GM12878 (cell line): Measurements from ENCODE around the gene EPB41. TPM values are rescaled to one million over a fixed set of nuclear protein-coding genes. Genes with fewer than 3 reads are reported as not detected.

Experiments used
- ATAC-seq: fragments of 200-7000 bp; cut with Tn5 transposase; 3 replicates; pipeline ENCODE4 v1.9.1; 2020; ENCODE audit warnings: mild to moderate bottlenecking, moderate library complexity
- BruUV-seq: library from RNA; stranded (reverse); fragments of 400-500 nt; replicated peaks from 2 replicates; lab custom pipeline; 2021; lab: Mats Ljungman, UMichigan
- CTCF ChIA-PET: fragments of 300-600 bp; sonication (Branson Sonifier 250); formaldehyde crosslinking; extraction: SDS; loops from one replicate; lab custom pipeline; 2021; ENCODE audit warnings: inconsistent platforms; lab: Yijun Ruan, JAX
- POLR2A ChIA-PET: fragments of 350-600 bp; formaldehyde crosslinking; extraction: SDS; loops from one replicate; lab custom pipeline; 2021; ENCODE audit warnings: inconsistent platforms; lab: Charles Lee
- RAD21 ChIA-PET: fragments of 300-600 bp; sonication (Branson Sonifier 250); formaldehyde crosslinking; loops from one replicate; lab custom pipeline; 2023; ENCODE audit warnings: antibody characterized with exemption; ENCODE audit not compliant: unreplicated experiment; lab: Charles Lee
- SMC1A ChIA-PET: fragments of 300-600 bp; sonication (Branson Sonifier 250); formaldehyde crosslinking; loops from one replicate; lab custom pipeline; 2023; ENCODE audit not compliant: unreplicated experiment, uncharacterized antibody; lab: Charles Lee
- DNase-seq: peaks from one replicate; pipeline ENCODE4 v3.0.0-alpha.2; 2011; ENCODE audit warnings: low read depth, low spot score
- FAIRE-seq: peaks from 3 replicates; lab custom pipeline; 2011; peaks lifted over from hg19 to GRCh38; lab: Jason Lieb, UNC
- H2AFZ ChIP-seq: 2 replicates; pipeline ENCODE4 v1.6.0; 2011; ENCODE audit warnings: low read depth, low read length, control low read depth; ENCODE audit not compliant: control insufficient read depth
- H3K27ac ChIP-seq: 2 replicates; pipeline ENCODE4 v1.5.1; 2011; ENCODE audit warnings: control low read depth; ENCODE audit not compliant: control insufficient read depth, insufficient read depth
- H3K27me3 ChIP-seq, 2 experiments: replicated peaks in 1 of 2; 2 replicates each; pipeline versions ENCODE4 v1.6.0 to v1.6.1; 2011; ENCODE audit warnings: low read length in 1 of 2; ENCODE audit not compliant: control insufficient read depth in 2 of 2, insufficient read depth in 2 of 2
- H3K36me3 ChIP-seq, 2 experiments: 2 replicates each; pipeline ENCODE4 v1.5.1; 2011; ENCODE audit warnings: low read length in 1 of 2; ENCODE audit not compliant: control insufficient read depth in 2 of 2, insufficient read depth in 2 of 2
- H3K4me1 ChIP-seq: 2 replicates; pipeline ENCODE4 v1.6.1; 2011; ENCODE audit warnings: mild to moderate bottlenecking, low read length, moderate library complexity, mixed read lengths; ENCODE audit not compliant: control insufficient read depth, insufficient read depth
- H3K4me2 ChIP-seq: 2 replicates; pipeline ENCODE4 v1.6.0; 2011; ENCODE audit warnings: control low read depth; ENCODE audit not compliant: control insufficient read depth, insufficient read depth
- H3K4me3 ChIP-seq: fragments of 200-600 bp; sonication (generic); 2 replicates; pipeline ENCODE4 v1.5.1; 2016
- H3K79me2 ChIP-seq: 2 replicates; pipeline ENCODE4 v1.6.0; 2011; ENCODE audit warnings: low read length; ENCODE audit not compliant: control insufficient read depth, insufficient read depth
- H3K9ac ChIP-seq: 2 replicates; pipeline ENCODE4 v1.8.0; 2011; ENCODE audit warnings: low read length, control low read depth, mixed read lengths; ENCODE audit not compliant: control insufficient read depth, insufficient read depth
- H3K9me3 ChIP-seq: replicated peaks from 3 replicates; pipeline ENCODE4 v1.5.1; 2011; ENCODE audit warnings: mild to moderate bottlenecking, low read length; ENCODE audit not compliant: control insufficient read depth, insufficient read depth
- H4K20me1 ChIP-seq: 2 replicates; pipeline ENCODE4 v1.6.0; 2011; ENCODE audit not compliant: control insufficient read depth, insufficient read depth
- CEBPZ ChIP-seq: fragments of 150-350 bp; IDR thresholded peaks from 2 replicates; pipeline ENCODE4 v1.6.1; 2016; ENCODE audit warnings: low read depth, low read length
- EED ChIP-seq: sonication (generic); IDR thresholded peaks from 2 replicates; pipeline ENCODE4 v1.6.1; 2016; ENCODE audit warnings: antibody characterized with exemption, low read depth
- IKZF1 ChIP-seq: fragments of 450-650 bp; conservative IDR thresholded peaks from 2 replicates; pipeline ENCODE4 v1.6.1; 2017; ENCODE audit warnings: antibody characterized with exemption, mild to moderate bottlenecking
- NFYA ChIP-seq: IDR thresholded peaks from 2 replicates; pipeline ENCODE4 v1.6.1; 2011; ENCODE audit warnings: low read depth, mild to moderate bottlenecking, low read length, improper control_type of control experiment, borderline replicate concordance
- NR2F1 ChIP-seq: fragments of 450-650 bp; conservative IDR thresholded peaks from 2 replicates; pipeline ENCODE4 v1.6.1; 2017; ENCODE audit warnings: mild to moderate bottlenecking
- PRDM15 ChIP-seq: fragments of 450-650 bp; formaldehyde crosslinking; IDR thresholded peaks from 2 replicates; pipeline ENCODE4 v1.4.0; 2020; ENCODE audit warnings: mild to moderate bottlenecking, moderate library complexity
- RAD21 ChIP-seq: IDR thresholded peaks from 2 replicates; pipeline ENCODE4 v1.6.1; 2011; ENCODE audit warnings: mild to moderate bottlenecking, low read depth, low read length, moderate library complexity; ENCODE audit not compliant: insufficient read depth
- RCOR1 ChIP-seq: conservative IDR thresholded peaks from 2 replicates; pipeline ENCODE4 v1.6.1; 2012; ENCODE audit warnings: low read depth, low read length, improper control_type of control experiment
- STAT3 ChIP-seq: IDR thresholded peaks from 2 replicates; pipeline ENCODE4 v1.6.1; 2011; ENCODE audit warnings: low read depth, low read length, improper control_type of control experiment
- TAF1 ChIP-seq: IDR thresholded peaks from 2 replicates; pipeline ENCODE4 v1.6.1; 2011; ENCODE audit warnings: mild to moderate bottlenecking, low read depth, low read length, borderline replicate concordance
- in situ Hi-C: fragments of 300-500 bp; cut with MboI; formaldehyde crosslinking; loops from 9 replicates; pipeline ENCODE4 v1.14.3; 2018; ENCODE audit warnings: mixed read lengths
- intact Hi-C: fragments of 100-400 bp; cut with micrococcal nuclease; formaldehyde crosslinking; loops from one replicate; pipeline ENCODE4 v1.14.2; 2022; ENCODE audit not compliant: unreplicated experiment
- polyA plus RNA-seq, 11 experiments: library from polyadenylated mRNA; depleted of rRNA in 4 of 11; unstranded in 6 of 11; stranded (reverse) in 5 of 11; fragments of >200 nt; fragmentation: Nextera tagmentation in 4 of 11; fragmentation: Illumina TruSeq in 1 of 11; extraction: Ambion mirVana in 4 of 11; extraction: Trizol in 1 of 11; gene quantifications; 1 replicate in 1 of 11; 2 replicates in 10 of 11; pipeline versions ENCODE4 v1.2.1 to v1.2.3, GENCODE V29; 2011 to 2016; ENCODE audit warnings: inconsistent platforms in 2 of 11, missing spikeins in 2 of 11, low read depth in 1 of 11
- total RNA-seq, 4 experiments: library from RNA; depleted of rRNA in 3 of 4; stranded (reverse); fragments of >200 nt in 3 of 4; fragmentation: Illumina TruSeq in 1 of 4; extraction: Trizol in 1 of 4; gene quantifications; 2 replicates each; pipeline versions ENCODE4 v1.2.1 to v1.2.3, GENCODE V29; 2013 to 2021
- TF ChIP-seq, protein P1 (sequence below): IDR thresholded peaks from 2 replicates; pipeline ENCODE4 v1.6.1; 2012; ENCODE audit warnings: low read depth, low read length, improper control_type of control experiment
- TF ChIP-seq, protein P2 (sequence below): IDR thresholded peaks from 2 replicates; pipeline ENCODE4 v1.6.1; 2011; ENCODE audit warnings: borderline replicate concordance, low read depth, mild to moderate bottlenecking, moderate library complexity, low read length; ENCODE audit not compliant: insufficient read depth, poor library complexity, severe bottlenecking

The EPB41 gene
- total and polyA plus RNA-seq, 10 of the 15 experiments (the other 5 are each of a cell fraction or from before 2014, with no cell fraction given): 1.1 to 77.6 (median 58.8) TPM

DNA sequence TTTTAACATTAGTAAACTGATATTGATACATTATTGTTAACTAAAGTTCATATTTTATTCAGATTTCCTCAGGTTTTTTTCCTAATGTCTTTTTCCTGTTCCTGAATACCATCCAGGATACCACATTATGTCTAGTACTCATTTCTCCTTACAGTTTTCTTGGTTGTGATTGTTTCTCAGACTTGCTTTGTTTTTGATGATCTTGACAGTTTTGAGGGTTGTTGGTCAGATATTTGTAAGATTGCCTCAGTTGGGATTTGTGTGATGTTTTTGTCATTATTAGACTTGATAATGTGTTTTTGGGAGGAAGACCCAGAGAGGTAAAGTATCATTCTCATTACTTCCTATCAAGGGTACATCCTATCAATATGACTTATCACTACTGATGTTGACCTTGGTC, 19.5 kb downstream of the EPB41 start:
- ATAC-seq: no peak
- no peak for DNase-seq
- intact Hi-C loops (no loop called here), in situ Hi-C loops (no loop called here)
- no peak overlapping the region for H3K4me3 ChIP-seq
- no peaks in the 10 kb centered on the region for H3K27me3 ChIP-seq
- H3K36me3 ChIP-seq: no peaks in the 10 kb centered on the region
- ChIA-PET SMC1A (no interaction called here), RAD21 (no interaction called here), CTCF (no interaction called here), POLR2A (interaction anchor here (0.6 kb wide), 2 partner anchors 46 to 182 kb away, joined by 3 read pairs; no protein-coding TSS in a partner anchor)
- no peak for FAIRE-seq
- H2AFZ ChIP-seq: no peak overlapping the region
- H4K20me1 ChIP-seq: no peaks in the 10 kb centered on the region
- H3K79me2 ChIP-seq: no peaks in the 10 kb centered on the region
- no peak overlapping the region for H3K9ac ChIP-seq
- no TSS peak for BruUV-seq
- no peak overlapping the region for H3K4me2 ChIP-seq
- no peaks in the 10 kb centered on the region for H3K4me1 ChIP-seq
- no peaks in the 10 kb centered on the region for H3K9me3 ChIP-seq
- no peak overlapping the region for H3K27ac ChIP-seq
- no peak for TF ChIP-seq IKZF1
- TF ChIP-seq EED: no peak
- TF ChIP-seq, protein P1, sequence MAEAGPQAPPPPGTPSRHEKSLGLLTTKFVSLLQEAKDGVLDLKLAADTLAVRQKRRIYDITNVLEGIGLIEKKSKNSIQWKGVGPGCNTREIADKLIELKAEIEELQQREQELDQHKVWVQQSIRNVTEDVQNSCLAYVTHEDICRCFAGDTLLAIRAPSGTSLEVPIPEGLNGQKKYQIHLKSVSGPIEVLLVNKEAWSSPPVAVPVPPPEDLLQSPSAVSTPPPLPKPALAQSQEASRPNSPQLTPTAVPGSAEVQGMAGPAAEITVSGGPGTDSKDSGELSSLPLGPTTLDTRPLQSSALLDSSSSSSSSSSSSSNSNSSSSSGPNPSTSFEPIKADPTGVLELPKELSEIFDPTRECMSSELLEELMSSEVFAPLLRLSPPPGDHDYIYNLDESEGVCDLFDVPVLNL: no peak
- no peak for TF ChIP-seq RCOR1
- no peak for TF ChIP-seq NFYA
- TF ChIP-seq RAD21: no peak
- TF ChIP-seq TAF1: no peak
- no peak for TF ChIP-seq CEBPZ
- TF ChIP-seq STAT3: no peak
- TF ChIP-seq PRDM15: no peak
- no peak for TF ChIP-seq NR2F1
- TF ChIP-seq, protein P2, sequence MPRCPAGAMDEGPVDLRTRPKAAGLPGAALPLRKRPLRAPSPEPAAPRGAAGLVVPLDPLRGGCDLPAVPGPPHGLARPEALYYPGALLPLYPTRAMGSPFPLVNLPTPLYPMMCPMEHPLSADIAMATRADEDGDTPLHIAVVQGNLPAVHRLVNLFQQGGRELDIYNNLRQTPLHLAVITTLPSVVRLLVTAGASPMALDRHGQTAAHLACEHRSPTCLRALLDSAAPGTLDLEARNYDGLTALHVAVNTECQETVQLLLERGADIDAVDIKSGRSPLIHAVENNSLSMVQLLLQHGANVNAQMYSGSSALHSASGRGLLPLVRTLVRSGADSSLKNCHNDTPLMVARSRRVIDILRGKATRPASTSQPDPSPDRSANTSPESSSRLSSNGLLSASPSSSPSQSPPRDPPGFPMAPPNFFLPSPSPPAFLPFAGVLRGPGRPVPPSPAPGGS: no peak
